Measurements from ENCODE around the gene NCAN.
"Not testable (repeated sequence)": the region's sequence is repeated elsewhere in the genome, so short reads cannot be mapped to it uniquely, and the experiment has no call there.

NCAN gene

GRCh38 chr19:19224852-19225494 lies 13.2 kb downstream of the NCAN start:
- peak; percentile 57 for DNase-seq (ENCODE audit: low read depth)

- DNase-seq (ENCODE audit: low read depth), result no peak
Measured at GRCh38 chr19:19226204-19226603, 14.4 kb downstream of the NCAN start.

GRCh38 chr19:19226663-19227062 lies 14.9 kb downstream of the NCAN start:
- no peak for DNase-seq (ENCODE audit: low read depth)

- DNase-seq (ENCODE audit: low read depth), result no peak
Measured at GRCh38 chr19:19227217-19227616, 15.5 kb downstream of the NCAN start.

- no peak for DNase-seq (ENCODE audit: low read depth)
Measured at GRCh38 chr19:19229701-19230100, 17.9 kb downstream of the NCAN start.

GRCh38 chr19:19230999-19231398 lies 19.2 kb downstream of the NCAN start:
- DNase-seq (ENCODE audit: low read depth), result no peak

- DNase-seq (ENCODE audit: low read depth), result no peak
Measured at GRCh38 chr19:19232261-19232721, 20.5 kb downstream of the NCAN start.

- DNase-seq (ENCODE audit: low read depth), result no peak
Measured at GRCh38 chr19:19234220-19234816, 22.6 kb downstream of the NCAN start.

GRCh38 chr19:19236173-19236572 lies 24.4 kb downstream of the NCAN start:
- no peak for DNase-seq (ENCODE audit: low read depth)

GRCh38 chr19:19238126-19238894 lies 26.6 kb downstream of the NCAN start:
- DNase-seq (ENCODE audit: low read depth), result no peak

- DNase-seq (ENCODE audit: low read depth), result no peak
Measured at GRCh38 chr19:19239675-19240074, 27.9 kb downstream of the NCAN start.

GRCh38 chr19:19240476-19240875 lies 28.7 kb downstream of the NCAN start:
- DNase-seq (ENCODE audit: low read depth), result no peak

GRCh38 chr19:19250196-19250801 lies 38.5 kb downstream of the NCAN start:
- DNase-seq (ENCODE audit: low read depth), result no peak

- not testable (repeated sequence) for DNase-seq (ENCODE audit: low read depth)
Measured at GRCh38 chr19:19253409-19253808, 41.7 kb downstream of the NCAN start.

GRCh38 chr19:19256072-19256969 lies 44.6 kb downstream of the NCAN start:
- DNase-seq (ENCODE audit: low read depth), result no peak

- DNase-seq (ENCODE audit: low read depth), result no peak
Measured at GRCh38 chr19:19257137-19257536, 45.4 kb downstream of the NCAN start.

GRCh38 chr19:19257836-19258588 lies 46.3 kb downstream of the NCAN start:
- no peak for DNase-seq (ENCODE audit: low read depth)

- DNase-seq (ENCODE audit: low read depth), result no peak
Measured at GRCh38 chr19:19258589-19259338, 47.0 kb downstream of the NCAN start.

GRCh38 chr19:19259741-19260140 lies 48.0 kb downstream of the NCAN start:
- peak; percentile 38 for DNase-seq (ENCODE audit: low read depth)
